SK-N-SH (cell line): ENCODE measurements around the gene MRPL9. TPM values are rescaled to one million over a fixed set of nuclear protein-coding genes. Genes with fewer than 3 reads are reported as not detected.
"Not testable (repeated sequence)": the region's sequence is repeated elsewhere in the genome, so short reads cannot be mapped to it uniquely, and the experiment has no call there.

Experiments
- CTCF ChIA-PET: fragments of 300-600, 350-600 bp; formaldehyde crosslinking; extraction: SDS; loops from one replicate; lab custom pipeline; 2021; lab: Yijun Ruan, JAX
- POLR2A ChIA-PET: fragments of 350-600 bp; sonication (Branson Sonifier 250); formaldehyde crosslinking; extraction: SDS; loops from one replicate; lab custom pipeline; 2020; ENCODE audit warnings: antibody characterized with exemption, inconsistent platforms; lab: Yijun Ruan, JAX
- DNase-seq: peaks from one replicate; pipeline ENCODE4 v3.0.0; 2012
- H2AFZ ChIP-seq: fragments of 200-600 bp; sonication (generic); 2 replicates; pipeline ENCODE4 v1.8.1; 2016; ENCODE audit warnings: antibody characterized with exemption, mild to moderate bottlenecking, low read depth
- H3F3A ChIP-seq: fragments of 200-600 bp; sonication (generic); replicated peaks from 2 replicates; pipeline ENCODE3; 2016; ENCODE audit warnings: antibody characterized with exemption, mild to moderate bottlenecking; ENCODE audit not compliant: insufficient read depth
- H3K27ac ChIP-seq, 2 experiments: fragments of 200-500 bp in 1 of 2; fragments of 200-600 bp in 1 of 2; sonication (Bioruptor generic) in 1 of 2; sonication (generic), shearing (Covaris generic) in 1 of 2; 2 replicates each; pipeline versions ENCODE4 v1.5.1 to v1.6.1; 2014 to 2016; ENCODE audit warnings: low read depth in 2 of 2, inconsistent platforms in 1 of 2, low read length in 1 of 2, mild to moderate bottlenecking in 1 of 2, mixed read lengths in 1 of 2
- H3K27me3 ChIP-seq: fragments of 200-600 bp; sonication (generic), shearing (Covaris generic); 2 replicates; pipeline ENCODE4 v1.6.1; 2016; ENCODE audit warnings: mixed run types; ENCODE audit not compliant: insufficient read depth
- H3K36me3 ChIP-seq, 2 experiments: fragments of 200-500 bp in 1 of 2; fragments of 200-600 bp in 1 of 2; sonication (Bioruptor generic) in 1 of 2; sonication (generic) in 1 of 2; replicated peaks in 1 of 2; 2 replicates each; pipeline versions ENCODE3 to v1.5.1; 2014 to 2016; ENCODE audit warnings: low read length in 1 of 2, mild to moderate bottlenecking in 1 of 2; ENCODE audit not compliant: insufficient read depth in 2 of 2, control insufficient read depth in 1 of 2
- H3K4me1 ChIP-seq, 2 experiments: fragments of 200-500 bp in 1 of 2; fragments of 200-600 bp in 1 of 2; sonication (Bioruptor generic) in 1 of 2; sonication (generic), shearing (Covaris generic) in 1 of 2; 2 replicates each; pipeline versions ENCODE4 v1.5.1 to v1.6.1; 2014 to 2016; ENCODE audit warnings: low read depth in 1 of 2, low read length in 1 of 2, mixed run types in 1 of 2; ENCODE audit not compliant: insufficient read depth in 2 of 2, control insufficient read depth in 1 of 2
- H3K4me2 ChIP-seq: fragments of 200-600 bp; sonication (generic), shearing (Covaris generic); 2 replicates; pipeline ENCODE4 v1.6.1; 2017; ENCODE audit warnings: mixed run types
- H3K4me3 ChIP-seq, 2 experiments: fragments of 200-500 bp in 1 of 2; fragments of 200-600 bp in 1 of 2; sonication (Bioruptor generic) in 1 of 2; sonication (generic), shearing (Covaris generic) in 1 of 2; 2 replicates each; pipeline versions ENCODE4 v1.5.1 to v1.8.1; 2014 to 2016; ENCODE audit warnings: low read depth in 2 of 2, inconsistent platforms in 1 of 2, low read length in 1 of 2, mild to moderate bottlenecking in 1 of 2, mixed read lengths in 1 of 2, moderate library complexity in 1 of 2
- H3K79me2 ChIP-seq: fragments of 200-600 bp; sonication (generic); 2 replicates; pipeline ENCODE4 v1.8.1; 2017; ENCODE audit warnings: mild to moderate bottlenecking; ENCODE audit not compliant: insufficient read depth
- H3K9ac ChIP-seq: fragments of 200-600 bp; sonication (generic); 2 replicates; pipeline ENCODE4 v1.6.1; 2017; ENCODE audit warnings: mixed run types
- H3K9me2 ChIP-seq: fragments of 200-600 bp; sonication (generic); 2 replicates; pipeline ENCODE4 v1.6.1; 2017; ENCODE audit warnings: mixed run types
- H3K9me3 ChIP-seq: fragments of 200-600 bp; sonication (generic); 2 replicates; pipeline ENCODE4 v1.6.1; 2017; ENCODE audit warnings: mixed run types, mild to moderate bottlenecking, moderate library complexity
- H4K20me1 ChIP-seq: fragments of 200-600 bp; sonication (generic); 2 replicates; pipeline ENCODE4 v1.6.1; 2017; ENCODE audit warnings: mild to moderate bottlenecking, mixed run types; ENCODE audit not compliant: insufficient read depth
- CHD2 ChIP-seq: fragments of 150-350 bp; IDR thresholded peaks from 2 replicates; pipeline ENCODE4 v1.6.1; 2018; ENCODE audit warnings: low read length; ENCODE audit not compliant: partially characterized antibody
- ELF1 ChIP-seq: IDR thresholded peaks from 2 replicates; pipeline ENCODE4 v1.4.0; 2012
- FOXM1 ChIP-seq: IDR thresholded peaks from 2 replicates; pipeline ENCODE4 v1.4.0; 2012; ENCODE audit warnings: low read depth, mild to moderate bottlenecking
- GABPA ChIP-seq: IDR thresholded peaks from 2 replicates; pipeline ENCODE4 v1.4.0; 2012; ENCODE audit warnings: low read depth, mild to moderate bottlenecking
- GATA2 ChIP-seq: sonication (generic); formaldehyde crosslinking; IDR thresholded peaks from 2 replicates; pipeline ENCODE4 v1.5.0; 2020; ENCODE audit warnings: mild to moderate bottlenecking, missing genetic modification reagents
- JUND ChIP-seq: IDR thresholded peaks from 2 replicates; pipeline ENCODE4 v1.4.0; 2012
- MEF2A ChIP-seq: IDR thresholded peaks from 2 replicates; pipeline ENCODE4 v1.4.0; 2012; ENCODE audit warnings: low read depth, borderline replicate concordance
- RFX5 ChIP-seq: IDR thresholded peaks from 2 replicates; pipeline ENCODE4 v1.6.1; 2012; ENCODE audit warnings: mild to moderate bottlenecking, improper control_type of control experiment, low read length
- SMC3 ChIP-seq: IDR thresholded peaks from 2 replicates; pipeline ENCODE4 v1.6.1; 2012; ENCODE audit warnings: low read depth, low read length, improper control_type of control experiment
- TEAD4 ChIP-seq: IDR thresholded peaks from 2 replicates; pipeline ENCODE4 v1.4.0; 2012; ENCODE audit warnings: mild to moderate bottlenecking, borderline replicate concordance; ENCODE audit not compliant: insufficient read depth
- WGBS: methylation state at CpG from one replicate; pipeline ENCODE4 v1.1.6; 2017; ENCODE audit warnings: low lambda C conversion rate; 5-methylcytosine and 5-hydroxymethylcytosine counted together
- polyA plus RNA-seq, 3 experiments: library from polyadenylated mRNA; depleted of rRNA; stranded (reverse); fragments of >200 nt; gene quantifications; 2 replicates each; pipeline ENCODE4 v1.2.3, GENCODE V29; 2012
- TF ChIP-seq, protein P1 (sequence below): IDR thresholded peaks from 2 replicates; pipeline ENCODE4; 2012
- TF ChIP-seq, protein P2 (sequence below): fragments of 150-350 bp; IDR thresholded peaks from 2 replicates; pipeline ENCODE4 v1.6.1; 2017; ENCODE audit warnings: antibody characterized with exemption, low read length, low read depth, borderline replicate concordance
- TF ChIP-seq, protein P3 (sequence below): IDR thresholded peaks from 2 replicates; pipeline ENCODE4 v1.4.0; 2012; ENCODE audit warnings: low read depth, borderline replicate concordance

The MRPL9 gene
- polyA plus RNA-seq, 1 of the 3 experiments (the other 2 are of a cell fraction) = 76.2 TPM

DNA sequence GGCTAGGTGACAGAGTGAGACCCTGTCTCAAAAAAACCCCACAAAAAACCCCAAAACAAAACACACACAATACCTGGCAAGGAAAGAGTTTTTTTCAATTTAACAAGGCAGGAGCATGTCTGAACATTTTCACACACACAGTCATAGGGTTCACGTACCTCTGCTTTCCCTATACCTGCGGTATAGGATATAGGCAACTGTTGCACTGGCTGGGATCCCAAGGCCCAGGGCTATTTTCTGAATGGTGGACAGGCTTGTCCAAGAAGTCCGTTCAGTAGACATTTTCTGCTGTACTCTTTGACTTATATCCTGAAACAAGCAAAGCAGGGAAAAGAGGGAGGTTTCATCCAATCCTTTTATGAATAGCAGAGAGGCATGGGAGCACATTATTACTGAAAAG, 19.4 kb upstream of the MRPL9 start:
- H3K79me2 ChIP-seq = no peaks in the 10 kb centered on the region
- no peak overlapping the region for H3K4me3 ChIP-seq
- no peak overlapping the region for H3K27ac ChIP-seq
- no peaks in the 10 kb centered on the region for H3F3A ChIP-seq
- CTCF ChIA-PET = interaction anchor here (1.1 kb wide), 1 partner anchor 90 kb away, joined by 3 read pairs; no protein-coding TSS in a partner anchor
- H3K9me2 ChIP-seq = no peaks in the 10 kb centered on the region
- 82% methylated on average over 3 of the region's 3 CpGs for WGBS
- POLR2A ChIA-PET = no interaction called here
- DNase-seq = no peak
- no peak for TF ChIP-seq MEF2A
- TF ChIP-seq CHD2 = no peak
- TF ChIP-seq FOXM1 = no peak
- TF ChIP-seq ELF1 = no peak
- TF ChIP-seq, protein P1, sequence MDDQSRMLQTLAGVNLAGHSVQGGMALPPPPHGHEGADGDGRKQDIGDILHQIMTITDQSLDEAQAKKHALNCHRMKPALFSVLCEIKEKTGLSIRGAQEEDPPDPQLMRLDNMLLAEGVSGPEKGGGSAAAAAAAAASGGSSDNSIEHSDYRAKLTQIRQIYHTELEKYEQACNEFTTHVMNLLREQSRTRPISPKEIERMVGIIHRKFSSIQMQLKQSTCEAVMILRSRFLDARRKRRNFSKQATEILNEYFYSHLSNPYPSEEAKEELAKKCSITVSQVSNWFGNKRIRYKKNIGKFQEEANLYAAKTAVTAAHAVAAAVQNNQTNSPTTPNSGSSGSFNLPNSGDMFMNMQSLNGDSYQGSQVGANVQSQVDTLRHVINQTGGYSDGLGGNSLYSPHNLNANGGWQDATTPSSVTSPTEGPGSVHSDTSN = no peak
- H3K9ac ChIP-seq = no peak overlapping the region
- H2AFZ ChIP-seq = no peak overlapping the region
- no peaks in the 10 kb centered on the region for H3K4me1 ChIP-seq
- no peaks in the 10 kb centered on the region for H3K27me3 ChIP-seq
- no peaks in the 10 kb centered on the region for H4K20me1 ChIP-seq
- no peaks in the 10 kb centered on the region for H3K9me3 ChIP-seq
- no peak overlapping the region for H3K4me2 ChIP-seq
- H3K36me3 ChIP-seq = peaks cover 3 to 16% of the 10 kb centered on the region in 2 experiments

- H3K4me2 ChIP-seq, H3K27ac ChIP-seq, H3K4me3 ChIP-seq, H3K9me2 ChIP-seq, H4K20me1 ChIP-seq, H3K4me1 ChIP-seq, H3K9me3 ChIP-seq, POLR2A ChIA-PET, H3K27me3 ChIP-seq, DNase-seq, H2AFZ ChIP-seq, H3K9ac ChIP-seq, H3F3A ChIP-seq, H3K79me2 ChIP-seq: not testable (repeated sequence)
- WGBS = 86% methylated on average over 5 of the region's 5 CpGs
- CTCF ChIA-PET = interaction anchor here (1.1 kb wide), 1 partner anchor 89 kb away, joined by 3 read pairs; no protein-coding TSS in a partner anchor
- H3K36me3 ChIP-seq = peaks cover 3 to 16% of the 10 kb centered on the region in 2 experiments
Observed at GRCh38 chr1:151782026-151782425, 18.7 kb upstream of the MRPL9 start.

- POLR2A ChIA-PET, H2AFZ ChIP-seq, H3K79me2 ChIP-seq, H3K4me1 ChIP-seq, H3K9me3 ChIP-seq, H3K27ac ChIP-seq, H3K4me2 ChIP-seq, H3F3A ChIP-seq, H3K9ac ChIP-seq, H3K9me2 ChIP-seq, H3K27me3 ChIP-seq, H3K4me3 ChIP-seq, DNase-seq, H4K20me1 ChIP-seq: not testable (repeated sequence)
- WGBS = 73% methylated on average over 5 of the region's 5 CpGs
- peaks cover 3 to 18% of the 10 kb centered on the region in 2 experiments for H3K36me3 ChIP-seq
- CTCF ChIA-PET = interaction anchor here (1.6 kb wide), 1 partner anchor 9 kb away, joined by 4 read pairs; no protein-coding TSS in a partner anchor
Observed at GRCh38 chr1:151780736-151781135, 17.4 kb upstream of the MRPL9 start.

DNA sequence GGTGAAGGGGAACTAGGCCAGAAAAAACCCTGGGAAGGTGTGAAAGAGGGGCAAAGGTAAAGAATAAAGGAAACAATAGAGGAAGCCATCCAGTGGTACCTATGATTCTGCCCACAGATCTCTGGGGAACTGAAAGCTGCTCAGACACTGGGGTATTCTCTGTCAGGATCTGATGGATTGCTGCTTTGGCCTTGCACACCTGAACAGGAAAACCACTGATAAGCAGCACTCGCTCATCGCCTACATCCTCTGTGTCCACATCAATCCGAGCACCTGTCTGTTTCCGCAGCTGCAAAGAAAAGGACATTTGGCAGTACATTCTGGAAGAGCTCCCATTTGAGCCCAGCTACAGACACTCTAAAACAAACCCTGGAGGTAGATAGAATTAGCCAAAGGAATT, 16.6 kb upstream of the MRPL9 start:
- no peaks in the 10 kb centered on the region for H3K27me3 ChIP-seq
- no peak overlapping the region for H3K27ac ChIP-seq
- H4K20me1 ChIP-seq = no peaks in the 10 kb centered on the region
- ChIA-PET POLR2A (no interaction called here), CTCF (interaction anchor here (1.6 kb wide), 1 partner anchor 9 kb away, joined by 4 read pairs; no protein-coding TSS in a partner anchor)
- H3F3A ChIP-seq = no peaks in the 10 kb centered on the region
- no peak overlapping the region for H3K9ac ChIP-seq
- no peaks in the 10 kb centered on the region for H3K9me2 ChIP-seq
- no peak for DNase-seq
- peaks cover 3 to 22% of the 10 kb centered on the region in 2 experiments for H3K36me3 ChIP-seq
- H3K4me2 ChIP-seq = no peak overlapping the region
- H3K4me3 ChIP-seq = no peak overlapping the region
- H2AFZ ChIP-seq = no peak overlapping the region
- H3K4me1 ChIP-seq = no peaks in the 10 kb centered on the region
- WGBS = 81% methylated on average over 4 of the region's 4 CpGs
- H3K9me3 ChIP-seq = no peaks in the 10 kb centered on the region
- H3K79me2 ChIP-seq = no peaks in the 10 kb centered on the region
- TF ChIP-seq GATA2 (no peak), ELF1 (no peak), MEF2A (no peak), TEAD4 (no peak), SMC3 (no peak), GABPA (no peak), RFX5 (no peak), FOXM1 (no peak), JUND (no peak)
- TF ChIP-seq, protein P2, sequence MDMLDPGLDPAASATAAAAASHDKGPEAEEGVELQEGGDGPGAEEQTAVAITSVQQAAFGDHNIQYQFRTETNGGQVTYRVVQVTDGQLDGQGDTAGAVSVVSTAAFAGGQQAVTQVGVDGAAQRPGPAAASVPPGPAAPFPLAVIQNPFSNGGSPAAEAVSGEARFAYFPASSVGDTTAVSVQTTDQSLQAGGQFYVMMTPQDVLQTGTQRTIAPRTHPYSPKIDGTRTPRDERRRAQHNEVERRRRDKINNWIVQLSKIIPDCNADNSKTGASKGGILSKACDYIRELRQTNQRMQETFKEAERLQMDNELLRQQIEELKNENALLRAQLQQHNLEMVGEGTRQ = no peak
- TF ChIP-seq, protein P3, sequence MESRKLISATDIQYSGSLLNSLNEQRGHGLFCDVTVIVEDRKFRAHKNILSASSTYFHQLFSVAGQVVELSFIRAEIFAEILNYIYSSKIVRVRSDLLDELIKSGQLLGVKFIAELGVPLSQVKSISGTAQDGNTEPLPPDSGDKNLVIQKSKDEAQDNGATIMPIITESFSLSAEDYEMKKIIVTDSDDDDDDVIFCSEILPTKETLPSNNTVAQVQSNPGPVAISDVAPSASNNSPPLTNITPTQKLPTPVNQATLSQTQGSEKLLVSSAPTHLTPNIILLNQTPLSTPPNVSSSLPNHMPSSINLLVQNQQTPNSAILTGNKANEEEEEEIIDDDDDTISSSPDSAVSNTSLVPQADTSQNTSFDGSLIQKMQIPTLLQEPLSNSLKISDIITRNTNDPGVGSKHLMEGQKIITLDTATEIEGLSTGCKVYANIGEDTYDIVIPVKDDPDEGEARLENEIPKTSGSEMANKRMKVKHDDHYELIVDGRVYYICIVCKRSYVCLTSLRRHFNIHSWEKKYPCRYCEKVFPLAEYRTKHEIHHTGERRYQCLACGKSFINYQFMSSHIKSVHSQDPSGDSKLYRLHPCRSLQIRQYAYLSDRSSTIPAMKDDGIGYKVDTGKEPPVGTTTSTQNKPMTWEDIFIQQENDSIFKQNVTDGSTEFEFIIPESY = no peak
